Panc1 (cell line): ENCODE results near the gene RYK.

Source experiments
- POLR2AphosphoS5 ChIP-seq: IDR thresholded peaks from 2 replicates; pipeline ENCODE4 v1.6.1; 2012; ENCODE audit warnings: mild to moderate bottlenecking, low read depth, low read length, moderate library complexity
- SIN3A ChIP-seq: IDR thresholded peaks from 2 replicates; pipeline ENCODE4 v1.6.1; 2012; ENCODE audit warnings: low read depth, mild to moderate bottlenecking, low read length, moderate library complexity, borderline replicate concordance; ENCODE audit not compliant: insufficient read depth
- TF ChIP-seq, protein P1 (sequence below): fragments of 450-650 bp; IDR thresholded peaks from 2 replicates; pipeline ENCODE4 v1.5.1; 2017; ENCODE audit warnings: mild to moderate bottlenecking
- TF ChIP-seq, protein P2 (sequence below), 2 experiments: IDR thresholded peaks; 2 replicates each; pipeline ENCODE4 v1.6.1; 2011 to 2012; ENCODE audit warnings: low read depth in 2 of 2, control low read depth in 1 of 2, low read length in 1 of 2, mild to moderate bottlenecking in 1 of 2, moderate library complexity in 1 of 2; ENCODE audit not compliant: insufficient read depth in 1 of 2

DNA sequence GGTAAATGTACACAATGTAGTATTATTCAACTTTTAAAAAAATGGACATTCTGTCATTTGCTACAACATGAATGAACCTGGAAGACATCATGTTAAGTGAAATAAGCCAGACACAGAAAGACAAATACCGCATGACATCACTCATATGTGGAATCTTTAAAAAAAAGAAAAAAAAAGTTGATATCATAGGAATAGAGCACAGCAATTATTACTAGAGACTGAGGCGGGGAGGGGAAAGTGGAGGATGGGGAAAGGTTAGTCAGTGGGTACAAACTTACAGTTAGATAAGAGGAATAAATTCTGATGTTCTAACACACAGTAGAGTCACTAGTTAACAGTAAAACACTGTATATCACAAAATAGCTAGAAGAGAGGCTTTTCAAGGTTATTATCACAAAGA is 22.2 kb downstream of the RYK start:
- TF ChIP-seq, protein P1, sequence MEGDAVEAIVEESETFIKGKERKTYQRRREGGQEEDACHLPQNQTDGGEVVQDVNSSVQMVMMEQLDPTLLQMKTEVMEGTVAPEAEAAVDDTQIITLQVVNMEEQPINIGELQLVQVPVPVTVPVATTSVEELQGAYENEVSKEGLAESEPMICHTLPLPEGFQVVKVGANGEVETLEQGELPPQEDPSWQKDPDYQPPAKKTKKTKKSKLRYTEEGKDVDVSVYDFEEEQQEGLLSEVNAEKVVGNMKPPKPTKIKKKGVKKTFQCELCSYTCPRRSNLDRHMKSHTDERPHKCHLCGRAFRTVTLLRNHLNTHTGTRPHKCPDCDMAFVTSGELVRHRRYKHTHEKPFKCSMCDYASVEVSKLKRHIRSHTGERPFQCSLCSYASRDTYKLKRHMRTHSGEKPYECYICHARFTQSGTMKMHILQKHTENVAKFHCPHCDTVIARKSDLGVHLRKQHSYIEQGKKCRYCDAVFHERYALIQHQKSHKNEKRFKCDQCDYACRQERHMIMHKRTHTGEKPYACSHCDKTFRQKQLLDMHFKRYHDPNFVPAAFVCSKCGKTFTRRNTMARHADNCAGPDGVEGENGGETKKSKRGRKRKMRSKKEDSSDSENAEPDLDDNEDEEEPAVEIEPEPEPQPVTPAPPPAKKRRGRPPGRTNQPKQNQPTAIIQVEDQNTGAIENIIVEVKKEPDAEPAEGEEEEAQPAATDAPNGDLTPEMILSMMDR: no peak
- TF ChIP-seq POLR2AphosphoS5 (no peak), SIN3A (no peak)
- TF ChIP-seq, protein P2, sequence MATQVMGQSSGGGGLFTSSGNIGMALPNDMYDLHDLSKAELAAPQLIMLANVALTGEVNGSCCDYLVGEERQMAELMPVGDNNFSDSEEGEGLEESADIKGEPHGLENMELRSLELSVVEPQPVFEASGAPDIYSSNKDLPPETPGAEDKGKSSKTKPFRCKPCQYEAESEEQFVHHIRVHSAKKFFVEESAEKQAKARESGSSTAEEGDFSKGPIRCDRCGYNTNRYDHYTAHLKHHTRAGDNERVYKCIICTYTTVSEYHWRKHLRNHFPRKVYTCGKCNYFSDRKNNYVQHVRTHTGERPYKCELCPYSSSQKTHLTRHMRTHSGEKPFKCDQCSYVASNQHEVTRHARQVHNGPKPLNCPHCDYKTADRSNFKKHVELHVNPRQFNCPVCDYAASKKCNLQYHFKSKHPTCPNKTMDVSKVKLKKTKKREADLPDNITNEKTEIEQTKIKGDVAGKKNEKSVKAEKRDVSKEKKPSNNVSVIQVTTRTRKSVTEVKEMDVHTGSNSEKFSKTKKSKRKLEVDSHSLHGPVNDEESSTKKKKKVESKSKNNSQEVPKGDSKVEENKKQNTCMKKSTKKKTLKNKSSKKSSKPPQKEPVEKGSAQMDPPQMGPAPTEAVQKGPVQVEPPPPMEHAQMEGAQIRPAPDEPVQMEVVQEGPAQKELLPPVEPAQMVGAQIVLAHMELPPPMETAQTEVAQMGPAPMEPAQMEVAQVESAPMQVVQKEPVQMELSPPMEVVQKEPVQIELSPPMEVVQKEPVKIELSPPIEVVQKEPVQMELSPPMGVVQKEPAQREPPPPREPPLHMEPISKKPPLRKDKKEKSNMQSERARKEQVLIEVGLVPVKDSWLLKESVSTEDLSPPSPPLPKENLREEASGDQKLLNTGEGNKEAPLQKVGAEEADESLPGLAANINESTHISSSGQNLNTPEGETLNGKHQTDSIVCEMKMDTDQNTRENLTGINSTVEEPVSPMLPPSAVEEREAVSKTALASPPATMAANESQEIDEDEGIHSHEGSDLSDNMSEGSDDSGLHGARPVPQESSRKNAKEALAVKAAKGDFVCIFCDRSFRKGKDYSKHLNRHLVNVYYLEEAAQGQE (IDR thresholded peaks at IDR 0.05; ENCODE audit: insufficient read depth in 1 of 2, low read depth in 2 of 2, low read length in 1 of 2): no peak
